MM.1S (cell line): ENCODE measurements around the gene KCNIP4.

ENCODE experiments used
- CTCF ChIP-seq: fragments of 300-600 bp; sonication (generic); IDR thresholded peaks from 2 replicates; pipeline ENCODE4 v1.5.1; 2016; ENCODE audit warnings: antibody characterized with exemption, low read length, mixed read lengths
- EZH2 ChIP-seq: fragments of 300-600 bp; sonication (generic); optimal IDR thresholded peaks from 2 replicates; pipeline ENCODE3; 2017; ENCODE audit warnings: low read depth, mild to moderate bottlenecking, antibody characterized with exemption, low read length, mixed read lengths

- TF ChIP-seq CTCF (no peak), EZH2 (no peak)
These were observed 169.9 kb downstream of the KCNIP4 start for GRCh38 chr4:21778702-21779101.
